Measurements from ENCODE around the gene KIF3C. TPM values are rescaled to one million over a fixed set of nuclear protein-coding genes. Genes with fewer than 3 reads are reported as not detected.
"Not testable (repeated sequence)": the region's sequence is repeated elsewhere in the genome, so short reads cannot be mapped to it uniquely, and the experiment has no call there.

KIF3C gene
- 4.8 TPM for total RNA-seq
- 1.9 TPM for polyA plus RNA-seq (ENCODE audit: insufficient read depth, low read depth, low replicate concordance)
- long read RNA-seq, donor 1, full-length matches to known transcripts = 1 of 1 reads
- long read RNA-seq, donor 1, partial matches to known transcripts = 0 of 1 reads
- long read RNA-seq, donor 1, other reads (novel, unspliced or antisense) = 0 of 1 reads
- long read RNA-seq, donor 2, full-length matches to known transcripts = 3 of 3 reads
- long read RNA-seq, donor 2, partial matches to known transcripts = 0 of 3 reads
- long read RNA-seq, donor 2, other reads (novel, unspliced or antisense) = 0 of 3 reads
- long read RNA-seq, donor 3, full-length matches to known transcripts = 2 of 7 reads
- long read RNA-seq, donor 3, partial matches to known transcripts = 5 of 7 reads
- long read RNA-seq, donor 3, other reads (novel, unspliced or antisense) = 0 of 7 reads
- long read RNA-seq, donor 4, full-length matches to known transcripts = 2 of 2 reads
- long read RNA-seq, donor 4, partial matches to known transcripts = 0 of 2 reads
- long read RNA-seq, donor 4, other reads (novel, unspliced or antisense) = 0 of 2 reads
- long read RNA-seq, donor 5, full-length matches to known transcripts = 1 of 1 reads
- long read RNA-seq, donor 5, partial matches to known transcripts = 0 of 1 reads
- long read RNA-seq, donor 5, other reads (novel, unspliced or antisense) = 0 of 1 reads
- long read RNA-seq, donor 6 = 0 reads
- long read RNA-seq, donor 7, partial matches to known transcripts = 0 of 1 reads
- long read RNA-seq, donor 7, other reads (novel, unspliced or antisense) = 0 of 1 reads
- long read RNA-seq, donor 8, full-length matches to known transcripts = 1 of 1 reads
- long read RNA-seq, donor 8, partial matches to known transcripts = 0 of 1 reads
- long read RNA-seq, donor 8, other reads (novel, unspliced or antisense) = 0 of 1 reads
- long read RNA-seq, donor 9 = 0 reads
- long read RNA-seq, donor 10, full-length matches to known transcripts = 2 of 2 reads
- long read RNA-seq, donor 10, partial matches to known transcripts = 0 of 2 reads
- long read RNA-seq, donor 10, other reads (novel, unspliced or antisense) = 0 of 2 reads

DNA sequence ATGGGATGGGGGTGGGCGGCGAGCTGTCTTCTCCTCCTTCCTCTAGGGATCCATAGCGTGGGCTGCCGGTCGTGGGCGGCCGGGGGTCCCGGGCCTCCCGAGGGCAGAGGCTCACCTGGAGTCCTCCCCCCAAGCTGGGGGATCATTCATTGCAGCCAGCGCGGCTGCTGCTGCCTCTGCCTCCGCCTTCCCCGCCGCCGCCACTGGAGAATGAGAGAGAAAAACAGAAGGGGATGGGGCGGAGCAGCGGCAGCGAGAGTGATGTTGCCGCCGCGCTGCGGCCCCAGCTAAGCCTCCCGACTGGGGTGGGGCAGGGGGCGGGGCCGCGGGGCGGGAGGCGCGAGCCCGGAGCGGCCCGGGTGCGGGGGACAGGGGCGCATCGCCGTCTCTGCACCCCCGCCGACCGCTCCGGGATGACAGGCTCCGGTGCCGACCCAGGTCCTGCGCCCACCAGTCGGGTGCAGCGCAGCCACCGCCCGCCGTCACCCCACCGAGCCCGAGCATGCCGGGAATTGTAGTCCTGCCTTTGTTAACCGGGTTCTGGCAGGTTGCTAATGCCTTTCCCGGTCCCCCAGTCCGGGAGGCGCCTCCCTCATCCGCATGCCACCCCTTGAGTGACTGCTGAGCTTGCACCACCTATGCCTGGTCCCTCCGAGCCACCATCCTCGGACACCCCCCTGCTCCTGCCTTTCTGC, at the start of gene KIF3C:
Gene KIF3C (minus strand): TSS at position 225 of the 695 bp plus-strand sequence. CDS start 580 bp downstream, outside the sequence.
- H3K4me1 ChIP-seq (ENCODE audit: control insufficient read depth in 2 of 3, insufficient read depth in 2 of 3, low read depth in 1 of 3, low read length in 3 of 3) = peaks cover 0 to 8% (median 0%) of the 10 kb centered on the region in 3 donors
- H3K9ac ChIP-seq (ENCODE audit: low read length in 3 of 3) = peak within 1 kb of the TSS in 2 of 3 donors; percentile 40 to 46
- FAIRE-seq = no peak

DNA sequence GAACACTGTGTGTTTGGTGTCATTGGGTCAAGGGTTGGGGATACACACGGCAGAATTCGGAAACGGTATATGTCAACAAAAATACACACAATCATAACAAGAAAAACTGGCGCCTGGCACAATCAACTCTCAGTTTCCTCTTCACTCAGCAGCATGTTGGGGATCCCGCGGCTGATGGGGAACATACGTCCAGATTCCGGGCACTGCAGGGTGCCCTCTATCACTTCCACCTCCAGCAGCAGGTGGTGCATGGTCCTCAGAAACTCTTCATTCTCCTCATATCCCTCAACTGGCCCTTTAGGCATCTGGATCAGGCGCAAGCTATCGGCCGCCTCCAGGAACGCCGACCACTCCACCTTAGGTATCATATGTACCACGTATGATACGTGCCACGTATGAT, 45.8 kb upstream of the KIF3C start:
- H3K9me3 ChIP-seq (ENCODE audit: control insufficient read depth in 2 of 3, insufficient read depth in 1 of 3, low read length in 3 of 3); DNase-seq; intact Hi-C loops (cut with DNase I); H3K4me3 ChIP-seq (ENCODE audit: low read length in 3 of 3); FAIRE-seq; H3K9ac ChIP-seq (ENCODE audit: low read length in 3 of 3); H3K36me3 ChIP-seq (ENCODE audit: control insufficient read depth in 2 of 3, insufficient read depth in 3 of 3, low read length in 3 of 3); H3K27me3 ChIP-seq (ENCODE audit: control insufficient read depth, insufficient read depth, low read length); H3K27ac ChIP-seq (ENCODE audit: low read depth in 2 of 2, low read length in 2 of 2); H3K4me1 ChIP-seq (ENCODE audit: control insufficient read depth in 2 of 3, insufficient read depth in 2 of 3, low read depth in 1 of 3, low read length in 3 of 3): not testable (repeated sequence)

More for the DNA sequence above, at the start of gene KIF3C:
- Histone ChIP-seq H3K27ac (ENCODE audit: low read depth in 2 of 2, low read length in 2 of 2) (no peak within 1 kb of the TSS), H3K36me3 (ENCODE audit: control insufficient read depth in 2 of 3, insufficient read depth in 3 of 3, low read length in 3 of 3) (no peaks in the 10 kb centered on the region), H3K4me3 (ENCODE audit: low read length in 3 of 3) (peak within 1 kb of the TSS; percentile 48 to 67 (median 60)), H3K27me3 (ENCODE audit: control insufficient read depth, insufficient read depth, low read length) (no peaks in the 10 kb centered on the region), H3K9me3 (ENCODE audit: control insufficient read depth in 2 of 3, insufficient read depth in 1 of 3, low read length in 3 of 3) (no peaks in the 10 kb centered on the region)
- intact Hi-C loops (cut with DNase I) = no loop called here
- peak; percentile 84 to 91 (median 88) for DNase-seq
- TF ChIP-seq, protein P1, sequence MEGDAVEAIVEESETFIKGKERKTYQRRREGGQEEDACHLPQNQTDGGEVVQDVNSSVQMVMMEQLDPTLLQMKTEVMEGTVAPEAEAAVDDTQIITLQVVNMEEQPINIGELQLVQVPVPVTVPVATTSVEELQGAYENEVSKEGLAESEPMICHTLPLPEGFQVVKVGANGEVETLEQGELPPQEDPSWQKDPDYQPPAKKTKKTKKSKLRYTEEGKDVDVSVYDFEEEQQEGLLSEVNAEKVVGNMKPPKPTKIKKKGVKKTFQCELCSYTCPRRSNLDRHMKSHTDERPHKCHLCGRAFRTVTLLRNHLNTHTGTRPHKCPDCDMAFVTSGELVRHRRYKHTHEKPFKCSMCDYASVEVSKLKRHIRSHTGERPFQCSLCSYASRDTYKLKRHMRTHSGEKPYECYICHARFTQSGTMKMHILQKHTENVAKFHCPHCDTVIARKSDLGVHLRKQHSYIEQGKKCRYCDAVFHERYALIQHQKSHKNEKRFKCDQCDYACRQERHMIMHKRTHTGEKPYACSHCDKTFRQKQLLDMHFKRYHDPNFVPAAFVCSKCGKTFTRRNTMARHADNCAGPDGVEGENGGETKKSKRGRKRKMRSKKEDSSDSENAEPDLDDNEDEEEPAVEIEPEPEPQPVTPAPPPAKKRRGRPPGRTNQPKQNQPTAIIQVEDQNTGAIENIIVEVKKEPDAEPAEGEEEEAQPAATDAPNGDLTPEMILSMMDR (IDR thresholded peaks at IDR 0.05; ENCODE audit: borderline replicate concordance, extremely low read depth, insufficient read depth) = no peak

- Histone ChIP-seq H3K27me3 (ENCODE audit: control insufficient read depth, insufficient read depth, low read length) (no peaks in the 10 kb centered on the region), H3K4me3 (ENCODE audit: low read length in 3 of 3) (no peak overlapping the region), H3K9ac (ENCODE audit: low read length in 3 of 3) (no peak overlapping the region), H3K4me1 (ENCODE audit: control insufficient read depth in 2 of 3, insufficient read depth in 2 of 3, low read depth in 1 of 3, low read length in 3 of 3) (no peaks in the 10 kb centered on the region), H3K36me3 (ENCODE audit: control insufficient read depth in 2 of 3, insufficient read depth in 3 of 3, low read length in 3 of 3) (no peaks in the 10 kb centered on the region), H3K9me3 (ENCODE audit: control insufficient read depth in 2 of 3, insufficient read depth in 1 of 3, low read length in 3 of 3) (no peaks in the 10 kb centered on the region), H3K27ac (ENCODE audit: low read depth in 2 of 2, low read length in 2 of 2) (no peak overlapping the region)
- no peak for DNase-seq
- FAIRE-seq = no peak
- intact Hi-C loops (cut with DNase I) = no loop called here
- TF ChIP-seq, protein P1 (IDR thresholded peaks at IDR 0.05; ENCODE audit: borderline replicate concordance, extremely low read depth, insufficient read depth) = no peak
Measured at GRCh38 chr2:26025509-26025908, 43.2 kb upstream of the KIF3C start.

Measured in kidney (tissue), 22 donors.